GM19239 (cell line): ENCODE data around the gene KDM4C.
A peak's percentile ranks its signal among the peaks of the same experiment; 100 is the strongest.
"Not testable (repeated sequence)": the region's sequence is repeated elsewhere in the genome, so short reads cannot be mapped to it uniquely, and the experiment has no call there.

Source experiments
- DNase-seq: peaks from one replicate; pipeline ENCODE4 v3.0.0; 2011; ENCODE audit warnings: low spot score; ENCODE audit not compliant: insufficient read length
- FAIRE-seq: peaks from 2 replicates; lab custom pipeline; 2011; peaks lifted over from hg19 to GRCh38; lab: Jason Lieb, UNC

KDM4C gene

DNA sequence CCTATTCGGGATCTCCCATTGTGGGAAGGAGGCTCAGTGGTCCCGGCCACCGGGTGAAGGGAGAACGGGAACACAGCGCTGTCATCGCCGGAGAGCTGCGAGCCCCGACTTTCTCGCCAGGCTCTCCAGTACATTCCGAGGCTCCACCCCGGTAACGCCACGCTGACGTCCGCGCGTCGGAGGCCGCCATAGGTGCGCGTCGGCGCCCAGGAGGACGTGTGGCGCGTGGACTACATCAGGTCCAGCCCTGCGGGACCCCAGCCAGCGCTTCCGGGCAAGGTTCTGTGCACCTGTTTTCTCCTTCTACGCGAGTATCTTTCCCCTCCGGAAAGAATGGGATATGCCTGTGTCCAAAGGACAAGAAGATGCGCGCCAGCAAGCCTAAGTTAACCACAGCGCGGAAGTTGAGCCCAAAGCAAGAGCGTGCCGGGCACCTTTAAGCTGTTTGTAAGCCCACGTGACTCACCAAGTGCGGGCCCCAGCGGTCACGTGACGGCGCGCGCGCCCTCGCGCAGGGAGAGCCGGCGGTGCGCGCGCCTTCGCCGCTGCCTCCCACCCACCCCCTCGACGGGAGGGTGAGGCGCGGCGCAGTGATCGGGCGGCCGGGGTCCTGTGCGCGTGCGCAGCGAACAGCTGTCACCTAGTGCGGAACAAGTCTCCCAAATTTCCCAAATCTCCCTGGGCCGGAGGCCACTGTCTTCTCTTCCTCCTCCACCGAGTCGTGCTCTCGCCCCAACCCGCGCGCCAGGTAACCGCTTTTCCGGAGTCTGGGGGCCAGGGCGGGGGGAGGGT is at the start of gene KDM4C:
TSS of gene KDM4C (plus strand) at position 518 of the 792 bp plus-strand sequence. CDS start 35,016 bp downstream, outside the sequence.
- peak; percentile 72 for DNase-seq
- no peak for FAIRE-seq

DNA sequence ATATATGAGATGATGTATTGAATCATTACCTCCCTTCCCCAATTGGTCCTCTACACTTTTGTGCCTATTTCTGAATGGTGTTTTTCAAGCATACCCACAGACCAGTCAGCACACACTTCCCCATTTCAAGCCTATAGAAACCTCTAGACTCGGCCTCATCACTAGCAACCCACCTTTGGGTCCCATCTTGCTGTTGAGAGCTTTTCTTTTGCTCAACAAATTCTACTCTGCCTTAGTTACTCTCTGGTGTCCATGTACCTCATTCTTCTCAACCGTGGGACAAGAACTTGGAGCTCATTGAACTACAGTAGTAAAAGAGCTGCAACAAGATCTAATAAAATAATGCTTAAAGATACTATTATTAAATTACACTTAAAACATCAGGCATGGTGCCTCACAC is 49.0 kb upstream of the KDM4C start:
- no peak for DNase-seq

DNA sequence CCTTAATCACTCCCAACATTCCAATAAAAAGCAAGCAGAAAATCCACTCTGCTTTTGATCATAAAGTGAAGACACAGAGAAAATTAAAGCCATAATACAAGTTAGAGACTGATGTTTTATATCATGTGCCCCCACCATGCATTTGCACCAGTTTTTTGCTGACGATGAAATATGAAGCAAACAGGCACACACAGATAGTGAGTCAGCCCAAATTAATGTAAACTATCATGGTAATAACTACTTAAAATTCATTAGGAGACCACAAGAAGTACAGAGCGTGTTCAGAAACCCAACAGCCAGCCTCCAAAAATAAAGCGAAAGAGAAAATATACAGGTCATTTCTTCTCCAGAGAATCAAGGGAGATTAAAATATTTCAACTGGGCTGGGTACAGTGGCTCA is 46.4 kb upstream of the KDM4C start:
- DNase-seq, result no peak
- FAIRE-seq, result no peak

More for the DNA sequence above, 49.0 kb upstream of the KDM4C start:
- FAIRE-seq, result no peak

DNA sequence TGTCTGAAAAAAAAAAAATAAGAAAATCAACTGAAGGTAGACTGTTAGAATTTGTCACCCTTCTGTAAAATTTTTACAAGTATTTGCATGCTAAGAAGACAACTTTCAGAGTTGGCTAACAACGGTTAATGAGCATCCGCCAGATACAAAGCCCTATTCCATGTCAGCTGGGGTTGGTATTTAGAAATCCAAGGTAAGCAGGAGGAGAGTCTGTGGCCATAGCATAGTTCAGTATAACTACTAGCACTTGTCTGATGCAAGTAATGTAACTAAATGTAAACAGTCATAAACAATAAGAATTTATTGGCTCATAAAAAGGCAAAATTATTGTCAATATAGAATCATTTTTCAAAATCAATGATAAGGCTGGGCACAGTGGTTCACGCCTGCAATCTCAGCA is 45.7 kb upstream of the KDM4C start:
- no peak for FAIRE-seq
- DNase-seq, result no peak

DNA sequence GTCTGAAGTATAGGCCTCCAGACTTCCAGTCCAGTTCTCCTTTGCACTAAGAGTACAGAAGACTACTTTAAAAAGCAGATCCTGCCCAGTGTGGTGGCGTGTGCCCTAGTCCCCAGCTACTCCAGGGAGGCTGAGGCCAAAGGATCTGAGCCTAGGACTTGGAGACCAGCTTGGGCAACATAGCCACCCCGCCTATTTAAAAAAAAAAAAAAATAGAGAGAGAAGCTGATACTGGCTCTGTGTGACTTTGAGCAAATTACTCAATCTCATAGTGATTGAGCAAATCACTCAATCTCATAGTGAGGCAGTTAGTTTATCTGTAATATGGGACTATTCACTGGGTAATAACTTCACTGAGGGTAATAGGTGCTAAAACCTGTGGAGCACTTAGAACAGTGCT is 43.6 kb upstream of the KDM4C start:
- DNase-seq, result no peak
- FAIRE-seq, result no peak

DNA sequence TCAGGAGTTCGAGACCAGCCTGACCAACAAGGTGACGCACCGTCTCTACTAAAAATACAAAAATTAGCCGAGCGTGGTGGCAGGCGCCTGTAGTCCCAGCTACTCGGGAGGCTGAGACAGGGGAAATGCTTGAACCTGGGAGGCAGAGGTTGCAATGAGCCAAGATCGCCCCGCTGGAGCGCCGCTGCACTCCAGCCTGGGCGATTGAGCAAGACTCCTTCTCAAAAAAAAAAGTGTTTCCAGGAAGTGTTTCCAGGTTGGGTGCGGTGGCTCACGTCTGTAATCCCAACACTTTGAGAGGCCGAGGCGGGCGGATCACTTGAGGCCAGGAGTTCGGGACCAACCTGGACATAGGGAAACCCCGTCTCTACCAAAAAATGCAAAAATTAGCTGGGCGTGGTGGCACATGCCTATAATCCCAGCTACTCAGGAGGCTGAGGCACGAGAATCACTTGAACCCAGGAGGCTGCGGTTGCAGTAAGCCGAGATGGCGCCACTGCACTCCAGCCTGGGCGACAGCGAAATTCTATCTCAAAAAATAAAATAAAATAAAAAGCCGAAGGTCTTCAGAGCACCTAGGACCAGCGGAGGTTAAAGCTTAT is 42.5 kb upstream of the KDM4C start:
- FAIRE-seq, result not testable (repeated sequence)

DNA sequence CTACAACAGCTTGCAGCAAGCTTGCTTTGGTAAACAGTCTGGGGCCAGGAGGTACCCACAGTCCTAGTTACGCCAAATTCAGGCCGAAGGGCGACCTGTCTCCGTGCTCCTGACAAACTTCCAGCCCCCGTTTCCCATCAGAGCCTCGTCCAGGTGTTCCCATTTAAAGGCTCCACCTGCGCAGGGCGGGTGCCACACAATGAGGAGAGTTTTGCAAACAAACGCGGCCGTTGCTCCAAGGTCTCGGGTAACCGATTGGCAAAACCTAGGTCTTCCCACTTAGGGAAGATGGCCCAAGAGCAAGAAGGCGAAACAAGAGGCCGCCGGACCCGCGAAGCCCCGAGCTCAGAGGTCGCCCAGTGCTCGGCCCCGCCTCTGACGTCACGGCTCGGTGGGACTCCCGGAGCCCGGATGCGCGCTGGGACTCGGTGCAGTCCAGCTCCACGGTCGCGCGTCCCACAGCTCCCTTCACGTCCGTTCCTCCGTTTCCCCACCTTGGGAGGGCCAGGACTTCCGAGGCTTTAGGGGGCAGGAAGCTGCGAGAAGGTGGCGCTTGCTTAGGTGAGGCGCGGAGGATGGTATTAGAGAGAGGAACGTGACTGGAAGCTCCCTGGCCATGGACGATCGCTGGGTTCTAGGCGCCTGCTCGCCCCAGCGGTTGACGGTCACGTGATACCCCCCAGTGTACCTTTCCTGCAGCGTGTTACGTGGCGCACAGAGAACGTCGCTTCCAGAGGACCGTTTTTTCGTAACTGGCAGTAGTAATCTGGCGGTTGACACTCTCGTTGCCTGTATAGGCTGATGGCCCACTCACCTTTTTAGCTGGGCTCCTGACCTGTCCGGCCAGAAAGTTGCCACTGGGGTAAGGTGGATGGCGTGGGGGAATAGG is 41.8 kb upstream of the KDM4C start:
- FAIRE-seq (peak; percentile 92), DNase-seq (peak; percentile 33)

More for the DNA sequence above, 42.5 kb upstream of the KDM4C start:
- not testable (repeated sequence) for DNase-seq

DNA sequence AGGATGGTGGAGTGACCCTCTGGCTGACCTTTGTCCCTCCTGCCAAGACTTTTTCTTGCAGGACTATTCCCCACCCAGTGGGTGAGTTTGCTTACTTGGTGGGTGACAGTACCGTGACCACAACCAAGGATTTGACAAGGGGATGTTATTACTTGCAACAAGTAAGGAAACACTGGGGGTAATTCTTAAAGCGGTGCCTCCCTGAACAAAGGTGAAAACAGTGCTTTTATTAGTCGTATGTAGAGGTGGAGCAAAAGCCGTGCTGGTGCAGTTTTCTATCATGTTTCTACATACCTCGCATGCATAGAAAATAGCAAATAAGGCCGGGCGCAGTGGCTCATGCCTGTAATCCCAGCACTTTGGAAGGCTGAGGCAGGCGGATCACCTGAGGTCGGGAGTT is 41.0 kb upstream of the KDM4C start:
- FAIRE-seq (peak; percentile 47), DNase-seq (no peak)

DNA sequence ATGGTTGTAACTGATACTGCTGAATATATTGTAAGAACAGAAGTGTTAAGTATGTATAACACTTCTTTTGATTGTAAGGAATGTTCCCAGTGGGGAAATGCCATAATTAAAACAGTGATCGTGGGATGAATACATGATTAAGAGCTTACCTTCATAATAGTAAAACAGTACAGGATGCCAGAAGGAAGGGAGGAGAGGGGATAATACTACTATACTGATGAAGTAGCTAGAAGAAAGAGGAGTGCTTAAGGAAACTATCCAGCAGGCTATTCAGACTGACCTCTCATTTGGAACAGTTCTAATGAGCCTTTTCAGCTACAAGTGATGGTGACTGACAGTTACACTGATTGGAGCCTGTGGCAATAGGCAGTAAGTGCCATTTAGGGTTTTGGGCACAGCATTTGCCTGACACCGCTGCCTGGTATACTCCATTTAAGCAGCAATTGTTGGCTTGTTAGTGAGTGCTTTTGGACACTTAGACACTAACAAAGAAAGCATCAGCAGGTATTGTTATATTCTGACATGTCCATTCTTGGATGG is 33.8 kb upstream of the KDM4C start:
- peak; percentile 18 for FAIRE-seq

DNA sequence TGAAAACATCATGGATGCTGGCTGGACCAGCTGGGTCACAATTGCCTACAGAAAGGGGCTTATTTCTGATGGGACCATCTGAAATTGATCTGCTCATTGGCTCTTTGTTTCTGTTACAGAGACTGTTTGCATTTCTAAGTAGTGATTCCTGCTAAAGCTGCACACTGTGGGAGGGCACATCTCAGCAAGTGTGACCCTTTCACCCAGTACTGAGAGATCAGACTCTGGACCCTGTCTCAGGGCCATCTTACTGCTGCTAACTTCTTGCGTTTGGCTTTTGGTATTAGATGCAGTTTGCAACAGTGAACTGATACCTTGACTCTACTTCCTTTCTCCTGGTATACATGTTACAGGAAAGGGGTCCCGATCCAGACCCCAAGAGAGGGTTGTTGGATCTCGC is 24.5 kb upstream of the KDM4C start:
- no peak for DNase-seq
- no peak for FAIRE-seq

More for the DNA sequence above, 33.8 kb upstream of the KDM4C start:
- no peak for DNase-seq

DNA sequence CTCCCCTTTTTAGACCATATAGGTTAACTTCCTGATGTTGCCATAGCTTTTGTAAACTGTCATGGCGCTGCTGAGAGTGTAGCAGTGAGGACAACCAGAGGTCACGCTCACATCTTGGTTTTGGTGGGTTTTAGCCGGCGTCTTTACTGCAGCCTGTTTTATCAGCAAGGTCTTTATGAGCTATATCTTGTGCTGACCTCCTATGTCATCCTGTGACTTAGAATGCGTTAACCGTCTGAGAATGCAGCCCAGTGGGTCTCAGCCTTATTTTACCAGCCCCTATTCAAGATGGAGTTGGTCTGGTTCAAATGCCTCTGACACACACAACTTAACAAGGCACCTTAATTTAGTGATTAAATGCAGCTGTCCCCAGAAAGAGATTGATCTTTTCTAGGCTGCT is 23.9 kb upstream of the KDM4C start:
- FAIRE-seq (no peak), DNase-seq (no peak)

DNA sequence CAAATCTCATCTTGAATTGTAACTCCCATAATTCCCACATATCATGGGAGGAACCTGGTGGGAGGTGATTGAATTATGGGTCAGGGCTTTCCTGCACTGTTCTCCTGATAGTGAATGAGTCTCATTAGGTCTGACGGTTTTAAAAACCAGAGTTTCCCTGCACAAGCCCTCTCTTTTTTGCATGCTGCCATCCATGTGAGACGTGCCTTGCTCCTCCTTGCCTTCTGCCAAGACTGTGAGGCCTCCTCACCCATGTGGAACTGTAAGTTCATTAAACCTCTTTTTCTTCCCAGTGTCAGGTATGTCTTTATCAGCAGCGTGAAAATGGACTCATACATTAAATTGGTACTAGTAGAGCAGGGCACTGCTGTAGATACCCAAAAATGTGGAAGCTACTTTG is 22.4 kb upstream of the KDM4C start:
- FAIRE-seq, result no peak
- DNase-seq, result no peak

DNA sequence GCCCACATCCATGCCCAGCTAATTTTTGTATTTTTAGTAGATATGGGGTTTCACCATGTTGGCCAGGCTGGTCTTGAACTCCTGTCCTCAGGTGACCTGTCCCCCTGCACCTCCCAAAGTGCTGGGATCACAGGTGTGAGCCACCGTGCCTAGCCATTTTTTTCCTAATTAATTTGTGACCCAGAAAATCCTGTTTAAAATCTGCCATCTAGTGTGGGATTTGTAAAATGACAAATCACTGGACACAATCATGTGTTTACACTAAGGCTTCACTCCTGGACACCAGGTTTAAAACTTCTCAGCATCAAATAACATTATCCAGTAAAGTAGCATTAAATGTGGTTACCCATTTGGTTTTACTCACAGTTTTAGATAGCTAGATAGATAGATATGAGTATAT is 18.6 kb upstream of the KDM4C start:
- FAIRE-seq (peak; percentile 61), DNase-seq (no peak)

DNA sequence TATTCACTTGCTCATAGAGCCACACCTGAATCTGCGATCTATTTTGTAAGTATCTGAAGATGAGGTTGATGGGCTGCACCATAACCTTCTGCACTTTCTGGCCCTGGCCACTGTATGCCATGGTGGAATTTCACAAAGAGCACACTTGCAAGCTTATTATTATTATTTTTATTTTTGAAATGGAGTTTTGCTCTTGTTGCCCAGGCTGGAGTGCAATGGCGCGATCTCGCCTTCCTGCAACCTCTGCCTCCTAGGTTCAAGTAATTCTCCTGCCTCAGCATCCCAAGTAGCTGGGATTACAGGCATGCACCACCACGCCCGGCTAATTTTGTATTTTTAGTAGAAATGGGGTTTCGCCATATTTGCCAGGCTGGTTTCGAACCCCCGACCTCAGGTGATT is 8.9 kb upstream of the KDM4C start:
- not testable (repeated sequence) for FAIRE-seq, DNase-seq

DNA sequence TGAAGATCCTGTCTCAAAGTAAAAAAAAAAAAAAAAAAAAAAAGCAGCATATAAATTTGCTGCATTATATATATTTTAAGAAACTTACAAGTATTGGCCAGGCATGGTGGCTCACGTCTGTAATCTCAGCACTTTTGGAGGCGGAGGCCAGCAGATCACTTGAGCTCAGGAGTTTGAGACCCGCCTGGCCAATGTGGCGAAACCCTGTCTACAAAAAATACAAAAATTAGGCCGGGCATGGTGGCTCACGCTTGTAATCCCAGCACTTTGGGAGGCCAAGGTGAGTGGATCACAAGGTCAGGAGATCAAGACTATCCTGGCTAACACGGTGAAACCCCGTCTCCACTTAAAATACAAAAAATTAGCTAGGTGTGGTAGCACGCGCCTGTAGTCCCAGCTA is 2.9 kb upstream of the KDM4C start:
- not testable (repeated sequence) for FAIRE-seq

DNA sequence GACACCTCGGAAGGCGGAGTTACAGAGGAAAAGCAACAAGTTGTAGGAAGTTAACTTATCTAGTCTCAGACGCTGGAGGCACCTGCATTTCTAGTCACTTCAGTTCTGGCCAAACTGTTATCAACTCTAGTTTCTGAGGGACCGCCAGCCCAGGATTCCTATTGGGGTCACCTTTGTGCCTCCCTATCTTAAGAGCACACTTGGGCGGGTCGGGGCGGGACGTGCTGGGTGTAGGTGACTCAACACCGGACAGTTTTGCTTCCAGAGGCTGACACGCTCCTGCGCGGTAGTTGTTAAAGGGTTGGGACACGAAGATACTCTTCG is 679 bp upstream of the KDM4C start:
- FAIRE-seq, result peak; percentile 98
- DNase-seq, result no peak

More for the DNA sequence above, 2.9 kb upstream of the KDM4C start:
- DNase-seq, result not testable (repeated sequence)

DNA sequence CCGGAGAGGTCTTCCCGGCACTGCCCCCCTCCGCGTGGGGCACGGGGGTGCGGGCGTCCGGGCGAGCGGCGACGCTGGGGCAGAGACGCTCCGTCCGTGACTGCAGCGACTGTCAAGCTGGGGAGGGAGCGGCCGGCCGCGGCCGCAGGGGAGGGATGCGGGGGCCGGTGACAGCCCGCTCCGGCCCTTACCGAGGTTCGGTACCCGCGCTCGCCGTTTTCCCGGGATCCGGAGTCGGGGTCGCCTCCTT is 400 bp downstream of the KDM4C start:
- DNase-seq, result no peak
- FAIRE-seq, result no peak

DNA sequence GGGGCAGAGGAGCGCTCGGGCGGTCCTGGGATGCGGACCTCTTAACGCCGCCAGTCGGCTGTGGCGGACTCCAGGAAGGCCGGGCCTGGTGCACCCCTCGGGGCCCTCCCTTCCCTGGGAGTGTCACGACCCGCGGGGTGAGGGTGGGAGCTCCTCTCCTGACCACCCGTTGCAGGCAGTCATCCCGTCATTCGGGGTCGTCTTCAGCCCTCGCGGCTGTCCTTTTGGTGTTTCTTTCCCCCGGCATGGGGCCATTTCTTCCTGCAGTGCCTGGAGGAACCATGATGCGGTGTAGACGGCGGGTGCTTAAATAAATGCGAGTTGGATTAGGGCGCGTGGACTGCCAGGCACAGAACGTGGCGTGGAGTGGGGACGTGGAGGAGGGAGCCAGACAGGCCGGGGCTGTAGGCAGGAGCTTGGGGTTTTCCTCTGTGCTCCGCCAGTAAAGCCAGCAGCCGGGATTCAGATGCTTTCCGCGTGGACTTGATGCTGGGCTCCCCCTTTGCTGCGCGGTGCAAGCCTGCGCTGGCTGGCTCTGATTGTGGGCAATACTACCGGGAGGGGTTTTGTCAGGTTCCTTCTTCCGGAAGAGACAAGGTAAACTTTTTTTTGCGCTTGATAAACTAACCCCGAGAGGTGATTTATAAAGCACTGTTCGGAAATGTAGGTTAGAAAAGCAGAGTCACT is 868 bp downstream of the KDM4C start:
- no peak for FAIRE-seq
- DNase-seq, result no peak

DNA sequence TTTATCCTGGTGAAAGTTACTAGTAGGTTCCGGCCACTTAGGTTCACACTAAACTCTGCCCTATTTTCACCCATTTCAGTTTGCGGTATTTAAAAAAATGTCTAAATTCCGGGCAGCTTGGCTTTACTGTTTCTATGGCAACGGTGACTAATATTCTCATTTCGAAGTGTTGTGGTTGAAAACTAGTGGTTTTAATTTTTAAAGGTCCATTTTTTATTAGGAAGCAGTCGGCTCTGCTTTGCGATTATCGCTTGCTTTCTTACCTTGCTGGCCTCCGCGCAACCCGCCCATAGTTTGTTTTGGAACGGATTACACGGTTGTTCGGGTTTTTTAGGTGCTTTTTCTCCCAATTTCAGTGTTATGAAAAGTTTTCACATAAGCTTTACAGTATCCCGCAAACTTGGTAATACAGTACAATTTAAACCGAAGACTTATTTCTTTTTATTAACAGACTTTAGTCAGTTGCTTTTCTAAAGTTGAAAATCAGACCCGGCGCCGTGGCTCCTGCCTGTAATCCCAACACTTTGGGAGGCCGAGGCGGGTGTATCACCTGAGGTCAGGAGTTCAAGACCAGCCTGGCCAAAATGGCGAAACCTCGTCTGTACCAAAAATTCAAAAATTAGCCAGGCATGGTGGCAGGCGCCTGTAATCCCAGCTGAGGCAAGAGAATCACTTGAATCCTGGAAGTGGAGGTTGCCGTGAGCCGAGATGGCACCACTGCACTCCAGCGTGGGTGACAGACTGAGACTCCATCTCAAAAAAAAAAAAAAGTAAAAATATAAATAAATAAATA is 1.6 kb downstream of the KDM4C start:
- FAIRE-seq, result peak; percentile 84
- no peak for DNase-seq

DNA sequence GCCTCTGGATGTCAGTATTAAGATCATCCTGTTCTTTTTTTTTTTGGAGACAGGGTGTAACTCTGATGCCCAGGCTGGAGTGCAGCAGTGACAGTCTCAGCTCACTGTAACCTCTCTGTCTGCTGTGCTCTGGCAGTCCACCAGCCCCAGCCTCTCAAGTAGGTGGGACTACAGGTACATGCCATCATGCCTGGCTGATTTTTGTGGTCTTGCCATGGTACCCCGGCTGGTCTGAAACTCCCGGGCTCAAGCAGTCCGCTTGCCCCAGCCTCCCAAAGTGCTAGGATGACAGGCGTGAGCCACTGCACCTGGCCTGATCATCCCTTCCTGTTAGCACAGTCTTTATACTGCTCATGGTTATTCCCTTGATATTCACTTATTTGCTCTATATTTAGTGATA is 3.5 kb downstream of the KDM4C start:
- FAIRE-seq (no peak), DNase-seq (no peak)
